Effector CD4-positive, alpha-beta T cell (primary cell): ENCODE measurements around the gene ST8SIA6.

Experiments used
- DNase-seq: peaks from one replicate; pipeline ENCODE4 v3.0.0-alpha.2; 2020

The ST8SIA6 gene

GRCh38 chr10:17383801-17384555, 70.4 kb downstream of the ST8SIA6 start:
- DNase-seq = no peak

DNA sequence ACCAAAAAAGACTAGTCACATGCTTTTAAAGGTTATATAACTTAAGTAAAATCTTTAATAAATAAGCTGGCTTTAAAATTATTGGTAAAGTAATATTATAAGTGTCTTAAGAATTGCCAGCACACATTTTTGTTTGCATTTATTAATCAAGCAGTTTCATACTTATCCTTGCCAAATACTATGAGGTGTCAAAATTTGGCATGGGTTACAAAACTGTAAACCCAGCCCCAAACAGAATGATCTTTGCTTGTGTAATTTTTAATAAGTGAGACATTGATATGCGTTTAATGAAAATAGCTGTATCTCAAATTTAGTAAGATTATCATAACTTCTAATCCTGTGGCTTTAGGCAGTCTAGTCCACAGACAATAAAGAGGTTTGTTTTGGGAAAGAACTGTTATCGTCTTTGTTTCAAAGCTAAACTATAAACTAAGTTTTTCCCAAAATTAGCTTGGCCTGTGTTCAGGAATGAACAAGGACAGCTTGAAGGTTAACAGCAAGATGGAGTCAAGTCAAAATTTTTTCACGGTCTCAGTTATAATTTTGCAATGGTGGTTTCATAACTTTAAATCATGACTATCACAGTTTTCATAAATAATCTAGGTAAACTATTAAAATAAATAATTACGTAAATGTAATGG, 72.8 kb downstream of the ST8SIA6 start:
- no peak for DNase-seq

DNA sequence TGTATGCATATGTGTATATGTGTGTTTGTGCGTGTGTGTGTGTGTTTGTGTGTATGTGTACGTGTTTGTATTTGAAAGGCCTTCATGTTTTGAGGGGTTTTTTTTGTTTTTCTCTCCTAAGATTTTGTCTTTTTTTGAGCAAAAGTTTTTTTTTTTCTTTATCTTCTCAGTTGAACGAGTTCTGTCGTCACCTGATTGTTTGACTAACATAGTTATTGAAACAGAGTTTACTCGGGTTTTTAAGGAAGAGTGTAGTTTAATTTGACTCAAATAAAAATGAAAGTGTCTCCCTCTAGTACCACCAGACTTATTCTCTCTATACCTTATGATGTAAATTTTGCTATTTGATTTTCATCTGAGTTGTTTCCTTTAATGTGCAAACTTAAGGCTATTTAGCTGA, 73.5 kb downstream of the ST8SIA6 start:
- DNase-seq = no peak

DNA sequence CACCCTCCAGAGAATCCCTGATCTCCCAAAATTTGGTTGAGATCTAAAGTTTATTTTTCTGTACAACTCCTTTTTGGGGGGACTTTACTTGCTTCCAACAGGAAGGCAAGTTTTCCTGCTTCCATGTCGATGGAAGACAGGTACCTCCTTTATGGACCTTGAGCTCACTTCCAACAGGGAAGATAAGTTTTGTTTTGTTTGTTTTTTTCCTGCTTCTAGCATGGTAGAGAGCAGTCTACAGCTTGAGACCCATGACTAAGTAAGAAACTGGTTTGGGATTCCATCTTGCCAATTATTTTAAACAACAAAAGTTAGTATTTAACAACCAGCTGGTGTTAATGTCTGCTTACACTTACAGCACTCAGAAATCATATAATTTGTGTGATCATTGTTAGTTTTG, 74.4 kb downstream of the ST8SIA6 start:
- DNase-seq = no peak

GRCh38 chr10:17379151-17379690, 75.2 kb downstream of the ST8SIA6 start:
- DNase-seq = no peak

DNA sequence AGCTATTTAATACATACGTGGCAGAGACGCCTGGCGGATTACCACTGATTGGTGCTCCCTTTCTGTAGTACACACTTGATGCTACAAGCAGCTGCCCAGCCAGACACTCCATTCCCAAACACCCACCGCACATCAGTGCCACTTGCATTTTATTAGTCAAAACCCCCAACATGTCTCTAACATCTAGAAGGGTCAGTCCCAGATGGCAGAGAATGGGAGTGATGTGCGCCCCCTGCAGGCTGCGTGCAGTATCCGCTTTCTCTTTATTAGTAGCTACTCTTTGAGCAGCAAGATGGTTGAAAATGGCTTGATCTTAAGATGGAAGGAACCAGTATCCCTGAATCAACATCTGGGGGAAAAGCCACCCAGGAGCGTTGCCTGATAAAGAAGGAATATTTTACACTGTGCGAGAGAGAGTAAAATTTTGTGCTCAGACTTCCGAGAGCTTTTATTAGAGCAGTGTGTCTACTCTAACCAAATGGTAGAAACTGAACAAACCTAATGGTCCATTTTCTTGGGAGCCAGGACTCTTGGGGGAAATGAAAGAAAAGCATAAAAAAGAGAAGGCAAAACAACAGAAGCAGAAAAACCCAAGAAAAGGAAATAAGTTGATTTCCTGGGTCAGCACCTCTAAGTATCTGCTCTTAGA, 78.3 kb downstream of the ST8SIA6 start:
- peak; percentile 3 for DNase-seq

DNA sequence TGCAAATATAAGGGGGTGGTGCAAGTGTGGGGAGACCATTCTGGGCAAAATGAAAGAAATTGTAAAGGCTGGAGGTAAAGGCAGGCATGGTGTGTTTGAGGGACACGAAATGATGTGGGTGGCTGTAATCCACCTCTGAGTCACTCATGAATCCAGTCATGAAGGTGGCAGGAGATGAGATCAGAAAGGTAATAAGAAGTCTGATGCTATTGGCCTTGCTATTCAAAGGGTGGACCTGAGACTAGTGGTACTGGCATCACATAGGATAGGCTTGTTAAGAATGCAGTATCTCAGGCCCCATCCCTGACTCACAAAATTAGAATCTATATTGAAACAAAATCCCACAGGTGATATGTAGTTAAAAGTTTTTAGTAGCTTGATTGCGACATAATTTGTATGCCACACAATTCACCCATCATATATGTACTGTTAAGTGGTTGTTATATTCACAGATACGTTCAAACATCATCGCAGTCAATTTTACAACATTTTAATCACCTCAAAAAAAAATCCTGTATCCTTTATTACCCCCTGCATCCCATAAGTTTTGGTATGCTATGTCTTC, 85.6 kb downstream of the ST8SIA6 start:
- DNase-seq = no peak

- no peak for DNase-seq
Observed at GRCh38 chr10:17366705-17367104, 87.7 kb downstream of the ST8SIA6 start.

DNA sequence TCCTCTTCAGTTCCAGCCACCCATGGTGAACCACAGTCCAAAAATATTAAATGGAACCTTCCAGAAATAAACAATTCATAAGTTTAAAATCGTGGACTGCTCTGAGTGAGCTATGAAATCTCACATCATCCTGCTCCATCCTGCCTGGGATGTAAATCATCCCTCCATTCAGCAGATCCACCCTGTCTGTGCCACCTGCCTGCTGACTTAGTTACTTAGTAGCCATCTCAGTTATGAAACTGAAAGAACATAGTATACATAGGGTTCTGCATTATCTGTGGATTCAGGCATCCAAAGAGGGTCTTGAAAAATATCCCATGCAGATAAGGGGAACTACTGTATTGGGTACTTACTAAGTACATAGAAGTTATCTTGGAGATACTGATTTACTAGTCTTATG, 89.0 kb downstream of the ST8SIA6 start:
- DNase-seq = no peak

DNA sequence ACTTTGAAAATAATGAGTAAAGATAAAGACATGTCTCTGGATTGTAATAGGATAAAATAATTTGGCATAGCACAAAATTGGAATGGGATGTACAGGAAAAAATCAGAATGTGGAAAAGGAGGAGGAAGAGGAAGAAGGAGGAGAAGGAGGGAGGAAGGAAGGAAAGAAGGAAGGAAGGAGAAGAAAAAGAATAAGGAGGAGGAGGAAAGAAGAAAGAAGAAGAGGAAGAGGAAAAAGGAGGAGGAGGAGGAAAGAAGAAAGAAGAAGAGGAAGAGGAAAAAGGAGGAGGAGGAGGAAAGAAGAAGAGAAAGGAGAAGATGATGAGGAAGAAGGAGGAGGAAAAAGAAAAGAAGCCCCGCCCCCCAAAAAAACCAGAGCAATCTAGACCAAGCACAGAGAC, 95.9 kb downstream of the ST8SIA6 start:
- no peak for DNase-seq

- no peak for DNase-seq
Observed at GRCh38 chr10:17357781-17358180, 96.6 kb downstream of the ST8SIA6 start.

- DNase-seq = no peak
Observed at GRCh38 chr10:17356820-17357219, 97.6 kb downstream of the ST8SIA6 start.

DNA sequence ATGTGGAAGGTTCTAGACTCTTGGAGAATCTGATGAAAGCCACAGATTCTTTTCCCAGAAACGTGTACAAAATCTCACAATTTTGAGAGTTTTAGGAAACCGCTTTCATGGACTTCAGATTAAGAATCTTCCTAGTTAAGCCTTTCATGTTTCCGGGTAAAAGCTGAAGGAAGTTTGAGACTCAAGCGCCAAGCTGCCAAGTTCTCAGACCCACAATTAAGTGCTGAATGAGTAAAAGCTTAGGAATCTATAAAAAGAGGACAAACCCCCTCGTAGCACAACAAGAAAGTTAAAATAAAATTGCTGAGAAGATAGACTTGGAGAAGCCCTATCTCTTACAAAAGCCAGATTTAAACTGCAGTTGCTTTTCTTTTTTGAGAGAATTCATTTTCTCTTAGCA, 99.6 kb downstream of the ST8SIA6 start:
- DNase-seq = no peak

GRCh38 chr10:17353568-17354300, 100.7 kb downstream of the ST8SIA6 start:
- DNase-seq = no peak

- no peak for DNase-seq
Observed at GRCh38 chr10:17352583-17352982, 101.8 kb downstream of the ST8SIA6 start.

- no peak for DNase-seq
Observed at GRCh38 chr10:17351506-17351905, 102.9 kb downstream of the ST8SIA6 start.

DNA sequence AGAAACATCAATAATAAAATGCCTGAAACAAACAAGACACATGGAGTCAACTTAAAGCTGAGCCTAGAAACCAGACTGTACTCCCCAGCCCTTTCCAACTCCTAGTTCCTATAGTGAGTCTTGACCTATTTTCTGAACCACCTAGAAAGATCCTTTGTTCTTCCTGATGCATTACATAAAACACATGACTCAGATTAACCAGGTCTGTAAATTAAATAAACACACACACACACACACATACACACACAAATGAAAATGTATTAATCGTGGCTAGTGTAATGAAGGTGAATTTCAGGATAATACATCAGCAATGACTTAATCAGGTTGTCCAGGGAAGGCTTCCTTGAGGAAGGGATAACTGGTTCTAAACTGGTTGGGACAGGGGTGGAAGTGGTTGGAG, 104.7 kb downstream of the ST8SIA6 start:
- no peak for DNase-seq

DNA sequence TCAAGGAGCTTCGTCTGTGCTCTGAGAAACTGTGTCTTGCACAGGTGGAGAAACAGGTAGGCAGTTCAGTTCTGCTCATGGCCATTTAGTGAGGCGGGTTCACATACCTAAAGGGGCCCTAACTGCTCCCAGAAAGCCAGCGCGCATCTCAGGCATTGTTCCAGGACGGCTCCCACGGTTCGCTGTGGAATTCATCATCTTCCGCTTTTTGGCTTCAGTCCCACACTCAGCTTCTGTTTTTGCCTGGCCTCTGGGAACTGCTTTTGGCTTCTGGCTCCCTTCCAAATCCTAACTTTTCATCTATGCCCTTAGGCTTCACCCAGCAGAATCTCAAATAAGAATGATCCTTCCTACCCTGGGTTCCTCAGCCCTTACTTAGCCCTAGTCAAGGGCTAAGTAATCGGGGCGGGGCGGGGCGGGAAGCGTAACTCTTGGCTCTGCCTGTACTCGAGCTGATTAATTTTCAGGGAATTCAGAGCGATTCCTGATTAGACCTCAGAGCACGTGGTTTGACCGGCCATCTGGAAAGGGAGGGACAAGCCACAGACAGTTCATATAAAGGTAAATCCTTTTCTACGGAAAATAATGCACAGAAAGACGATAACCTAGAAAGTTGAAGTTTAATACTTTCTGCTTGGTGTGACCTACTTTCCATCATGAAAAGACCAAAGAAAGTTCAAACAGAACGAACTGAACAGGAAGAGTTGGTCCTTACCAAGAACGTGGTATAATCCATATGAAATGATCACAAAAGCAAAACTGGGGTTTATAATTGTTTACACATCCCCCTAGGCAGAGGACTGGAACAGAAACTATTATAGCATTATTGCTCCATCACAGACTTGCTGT, 105.7 kb downstream of the ST8SIA6 start:
- DNase-seq = no peak

- DNase-seq = no peak
Observed at GRCh38 chr10:17348011-17348500, 106.3 kb downstream of the ST8SIA6 start.

DNA sequence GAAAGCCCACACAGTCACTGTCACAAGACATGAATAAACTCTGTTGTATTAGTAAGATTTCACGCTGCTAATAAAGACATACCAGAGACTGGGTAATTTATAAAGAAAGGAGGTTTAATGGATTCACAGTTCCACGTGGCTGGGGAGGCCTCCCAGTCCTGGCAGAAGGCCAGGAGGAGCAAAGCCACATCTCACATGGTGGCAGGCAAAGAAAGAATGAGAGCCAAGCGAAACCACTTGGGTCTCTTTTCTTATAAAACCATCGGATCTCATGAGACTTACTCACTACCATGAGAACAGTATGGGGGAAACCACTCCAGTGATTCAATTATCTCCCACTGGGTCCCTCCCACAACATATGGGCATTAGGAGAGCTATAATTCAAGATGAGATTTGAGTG, 110.2 kb downstream of the ST8SIA6 start:
- DNase-seq = no peak

- DNase-seq = no peak
Observed at GRCh38 chr10:17343118-17343517, 111.3 kb downstream of the ST8SIA6 start.
